Left cardiac atrium (tissue), 4 donors: ENCODE measurements around the gene GNA12. TPM values are rescaled to one million over a fixed set of nuclear protein-coding genes. Genes with fewer than 3 reads are reported as not detected.
"Not testable (repeated sequence)": the region's sequence is repeated elsewhere in the genome, so short reads cannot be mapped to it uniquely, and the experiment has no call there.

Experiments used
- ATAC-seq, 2 donors: fragments of 200-7000 bp; cut with Tn5 transposase; one replicate each; pipeline ENCODE4 v1.9.1; 2020; ENCODE audit warnings: mild to moderate bottlenecking in 2 of 2, moderate library complexity in 2 of 2
- DNase-seq: peaks from one replicate; pipeline ENCODE4 v3.0.0-alpha.2; 2020
- intact Hi-C, 2 donors: fragments of 100-400 bp; cut with DNase I; formaldehyde crosslinking; loops; one replicate each; pipeline versions ENCODE4 v1.14.1 to v1.15.1; 2022 to 2023
- total RNA-seq, 2 donors: library from RNA; stranded (reverse); fragmentation: NEBNext Ultra II Directional; extraction: Animal tissue kit (Norgen Biotek cat#: 25700); gene quantifications; one replicate each; pipeline ENCODE4 v1.2.1, GENCODE V29; 2021
- donor health status: DM: no; HTN: yes; CAD: no.
- donor health status: DM: no; HTN: yes; CAD: no; lungs with severe emphysema.
- donor health status: DM: yes; HTN: yes; CAD: no.
- donor health status: Dilated cardiomyopathy.

The GNA12 gene
- total RNA-seq, 2 donors from 2014 or later: 47.4 to 52.2 TPM

- ATAC-seq (peak; percentile 74 to 86), DNase-seq (peak; percentile 86)
- intact Hi-C loops: loop anchor here in 1 of 2 donors (10.0 kb wide), 1 partner anchor 1024 kb away; no protein-coding TSS in a partner anchor
Observed at GRCh38 chr7:2870471-2870931, 26.4 kb upstream of the GNA12 start.

- ATAC-seq (no peak), DNase-seq (no peak)
- intact Hi-C loops: loop anchor here (5.0 to 10.0 kb wide), 3 partner anchors 287 to 1027 kb away; no protein-coding TSS in a partner anchor
Observed at GRCh38 chr7:2869981-2870380, 25.9 kb upstream of the GNA12 start.

GRCh38 chr7:2866601-2867000, 22.5 kb upstream of the GNA12 start:
- DNase-seq (no peak), ATAC-seq (no peak)
- intact Hi-C loops: loop anchor here in 1 of 2 donors (5.0 kb wide), 2 partner anchors 291 to 1031 kb away; no protein-coding TSS in a partner anchor

- intact Hi-C loops: loop anchor here in 1 of 2 donors (5.0 kb wide), 2 partner anchors 292 to 1032 kb away; no protein-coding TSS in a partner anchor
- ATAC-seq (peak; percentile 22 to 38), DNase-seq (peak; percentile 73)
Observed at GRCh38 chr7:2864999-2865670, 21.0 kb upstream of the GNA12 start.

GRCh38 chr7:2864204-2864985, 20.3 kb upstream of the GNA12 start:
- DNase-seq: no peak
- ATAC-seq: no peak
- intact Hi-C loops: no loop called here

GRCh38 chr7:2863461-2864066, 19.5 kb upstream of the GNA12 start:
- DNase-seq: peak; percentile 87
- peak; percentile 94 to 96 for ATAC-seq
- intact Hi-C loops: no loop called here

GRCh38 chr7:2862831-2863361, 18.8 kb upstream of the GNA12 start:
- intact Hi-C loops: no loop called here
- no peak for DNase-seq
- peak in 1 of 2 donors; percentile 10 for ATAC-seq

- intact Hi-C loops: no loop called here
- DNase-seq (no peak), ATAC-seq (no peak)
Observed at GRCh38 chr7:2861509-2861908, 17.4 kb upstream of the GNA12 start.

GRCh38 chr7:2860627-2861133, 16.6 kb upstream of the GNA12 start:
- ATAC-seq (no peak), DNase-seq (no peak)
- intact Hi-C loops: no loop called here

GRCh38 chr7:2859952-2860351, 15.8 kb upstream of the GNA12 start:
- no peak for DNase-seq
- ATAC-seq: no peak
- intact Hi-C loops: no loop called here

- intact Hi-C loops: no loop called here
- no peak for DNase-seq
- no peak for ATAC-seq
Observed at GRCh38 chr7:2858621-2859020, 14.5 kb upstream of the GNA12 start.

GRCh38 chr7:2856388-2857169, 12.5 kb upstream of the GNA12 start:
- ATAC-seq (peak in 1 of 2 donors; percentile 45), DNase-seq (no peak)
- intact Hi-C loops: no loop called here

GRCh38 chr7:2855386-2855785, 11.3 kb upstream of the GNA12 start:
- no peak for DNase-seq
- ATAC-seq: no peak
- intact Hi-C loops: no loop called here

- ATAC-seq, DNase-seq, intact Hi-C loops: not testable (repeated sequence)
Observed at GRCh38 chr7:2853552-2853951, 9.4 kb upstream of the GNA12 start.

- ATAC-seq: peak; percentile 57 to 86
- DNase-seq: no peak
- intact Hi-C loops: no loop called here
Observed at GRCh38 chr7:2853147-2853546, 9.0 kb upstream of the GNA12 start.

- DNase-seq: no peak
- intact Hi-C loops: no loop called here
- no peak for ATAC-seq
Observed at GRCh38 chr7:2851497-2851896, 7.4 kb upstream of the GNA12 start.

- DNase-seq (no peak), ATAC-seq (no peak)
- intact Hi-C loops: no loop called here
Observed at GRCh38 chr7:2849941-2850766, 6.0 kb upstream of the GNA12 start.
